GM12865 (cell line): ENCODE measurements around the gene WDR38.

Experiments
- DNase-seq: peaks from one replicate; pipeline ENCODE4 v3.0.0; 2010; ENCODE audit warnings: low read depth
- H3K4me3 ChIP-seq: 2 replicates; pipeline ENCODE4 v1.5.1; 2011; ENCODE audit warnings: mild to moderate bottlenecking, low read depth, low read length, control low read depth
- CTCF ChIP-seq: IDR thresholded peaks from 2 replicates; pipeline ENCODE4 v1.5.1; 2011; ENCODE audit warnings: low read length, control low read depth, low read depth, inconsistent platforms; ENCODE audit not compliant: insufficient read depth; ENCODE audit errors: missing control alignments

WDR38 gene

GRCh38 chr9:124854161-124854560, 901 bp downstream of the WDR38 start:
- TF ChIP-seq CTCF = no peak
- H3K4me3 ChIP-seq = no peak overlapping the region
- DNase-seq = no peak

GRCh38 chr9:124854822-124855221, 1.6 kb downstream of the WDR38 start:
- no peak for TF ChIP-seq CTCF
- H3K4me3 ChIP-seq = no peak overlapping the region
- no peak for DNase-seq

- no peak for DNase-seq
- TF ChIP-seq CTCF = no peak
- no peak overlapping the region for H3K4me3 ChIP-seq
Measured at GRCh38 chr9:124855566-124855943, 2.3 kb downstream of the WDR38 start.

GRCh38 chr9:124855944-124856765, 2.9 kb downstream of the WDR38 start:
- DNase-seq = peak; percentile 54
- TF ChIP-seq CTCF = peak; percentile 27

GRCh38 chr9:124857533-124858162, 4.4 kb downstream of the WDR38 start:
- TF ChIP-seq CTCF = no peak
- DNase-seq = no peak
- no peak overlapping the region for H3K4me3 ChIP-seq

More at GRCh38 chr9:124855944-124856765, 2.9 kb downstream of the WDR38 start:
- no peak overlapping the region for H3K4me3 ChIP-seq

GRCh38 chr9:124858330-124859046, 5.2 kb downstream of the WDR38 start:
- H3K4me3 ChIP-seq = no peak overlapping the region
- TF ChIP-seq CTCF = peak; percentile 13
- no peak for DNase-seq
